PC-3 (cell line): Measurements from ENCODE around the gene NME7. TPM values are rescaled to one million over a fixed set of nuclear protein-coding genes. Genes with fewer than 3 reads are reported as not detected.

Experiments
- ATAC-seq: fragments of 200-7000 bp; cut with Tn5 transposase; 2 replicates; pipeline ENCODE4 v1.9.1; 2020; ENCODE audit warnings: mild to moderate bottlenecking, moderate library complexity
- BruUV-seq: library from RNA; stranded (reverse); fragments of 400-500 nt; replicated peaks from 2 replicates; lab custom pipeline; 2021; lab: Mats Ljungman, UMichigan
- CTCF ChIA-PET: fragments of 300-600 bp; sonication (Branson Sonifier 250); formaldehyde crosslinking; loops from one replicate; lab custom pipeline; 2022; ENCODE audit warnings: antibody characterized with exemption; lab: Charles Lee
- POLR2A ChIA-PET: fragments of 300-600 bp; sonication (Branson Sonifier 250); formaldehyde crosslinking; loops from one replicate; lab custom pipeline; 2022; ENCODE audit warnings: antibody characterized with exemption; ENCODE audit not compliant: unreplicated experiment; lab: Charles Lee
- DNase-seq: peaks from one replicate; pipeline ENCODE4 v3.0.0-alpha.2; 2015
- H2AFZ ChIP-seq: fragments of 300-600 bp; sonication (generic); 2 replicates; pipeline ENCODE4 v1.6.0; 2016; ENCODE audit warnings: antibody characterized with exemption, low read length
- H3F3A ChIP-seq: fragments of 300-600 bp; sonication (generic); one replicate; pipeline ENCODE4 v1.6.0; 2017; ENCODE audit warnings: antibody characterized with exemption, low read length, control low read depth, mild to moderate bottlenecking; ENCODE audit not compliant: unreplicated experiment
- H3K27ac ChIP-seq: fragments of 300-600 bp; sonication (generic); 2 replicates; pipeline ENCODE4 v1.5.1; 2016; ENCODE audit warnings: mild to moderate bottlenecking, low read length
- H3K27me3 ChIP-seq: fragments of 300-600 bp; sonication (generic); 2 replicates; pipeline ENCODE4 v1.6.1; 2016; ENCODE audit warnings: low read length, mixed read lengths
- H3K36me3 ChIP-seq: fragments of 300-600 bp; sonication (generic); 2 replicates; pipeline ENCODE4 v1.6.1; 2016; ENCODE audit warnings: low read depth, mixed run types, low read length, mixed read lengths
- H3K4me1 ChIP-seq: fragments of 300-600 bp; sonication (generic); 2 replicates; pipeline ENCODE4 v1.5.1; 2016; ENCODE audit warnings: low read length; ENCODE audit not compliant: insufficient read depth
- H3K4me2 ChIP-seq: fragments of 300-600 bp; sonication (generic); 2 replicates; pipeline ENCODE4 v1.6.0; 2016; ENCODE audit warnings: low read length
- H3K4me3 ChIP-seq: fragments of 300-600 bp; sonication (generic); 2 replicates; pipeline ENCODE4 v1.5.1; 2016; ENCODE audit warnings: mild to moderate bottlenecking, low read length, mixed read lengths
- H3K79me2 ChIP-seq: fragments of 300-600 bp; sonication (generic); 2 replicates; pipeline ENCODE4 v1.6.1; 2017; ENCODE audit warnings: low read length, mixed read lengths
- H3K9ac ChIP-seq: fragments of 300-600 bp; sonication (generic); 2 replicates; pipeline ENCODE4 v1.6.0; 2016; ENCODE audit warnings: mild to moderate bottlenecking, low read length
- H3K9me2 ChIP-seq: fragments of 300-600 bp; sonication (generic); replicated peaks from 2 replicates; pipeline ENCODE4 v1.6.1; 2016; ENCODE audit warnings: mixed run types, low read length, mixed read lengths
- H3K9me3 ChIP-seq: fragments of 300-600 bp; sonication (generic); 2 replicates; pipeline ENCODE4 v1.6.1; 2016; ENCODE audit warnings: low read length, mixed read lengths
- H4K20me1 ChIP-seq: fragments of 300-600 bp; sonication (generic); 2 replicates; pipeline ENCODE4 v1.6.1; 2016; ENCODE audit warnings: low read length, mixed read lengths
- CTCF ChIP-seq: fragments of 300-600 bp; sonication (generic); conservative IDR thresholded peaks from 2 replicates; pipeline ENCODE4 v1.5.1; 2017; ENCODE audit warnings: antibody characterized with exemption, low read depth, mild to moderate bottlenecking, low read length
- EZH2 ChIP-seq: fragments of 300-600 bp; sonication (generic); IDR thresholded peaks from one replicate; pipeline ENCODE4 v1.6.1; 2017; ENCODE audit warnings: antibody characterized with exemption, mild to moderate bottlenecking, low read length; ENCODE audit not compliant: unreplicated experiment
- EZH2phosphoT487 ChIP-seq: fragments of 300-600 bp; sonication (generic); IDR thresholded peaks from 2 replicates; pipeline ENCODE4 v1.6.1; 2018; ENCODE audit warnings: mild to moderate bottlenecking, antibody characterized with exemption, low read length, borderline replicate concordance
- intact Hi-C: fragments of 100-400 bp; cut with micrococcal nuclease; formaldehyde crosslinking; loops from 2 replicates; pipeline ENCODE4 v1.9.0; 2023
- total RNA-seq: library from RNA; depleted of rRNA; stranded (reverse); fragments of >200 nt; gene quantifications from 2 replicates; pipeline ENCODE4 v1.2.3, GENCODE V29; 2014

The NME7 gene
- total RNA-seq, 1 experiment from 2014 or later, result 18.9 TPM

DNA sequence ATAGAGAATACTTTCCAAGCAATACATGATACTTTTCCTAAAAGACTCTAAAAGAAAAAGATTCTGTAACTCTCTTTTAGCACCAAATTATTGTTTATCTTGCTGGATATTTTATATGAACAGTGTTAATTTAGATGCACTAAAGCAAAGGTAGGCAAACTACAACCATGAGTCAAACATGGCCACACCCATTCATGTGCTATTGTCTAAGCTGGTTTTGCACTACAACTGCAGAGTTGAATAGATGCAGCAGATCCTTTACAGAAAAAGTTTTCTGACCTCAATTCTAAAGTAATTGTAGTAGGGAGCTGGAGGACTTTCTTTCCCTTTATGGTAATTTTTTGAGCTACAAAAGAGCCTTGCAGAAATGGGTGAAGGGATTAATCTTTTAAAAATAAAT lies 19.8 kb upstream of the NME7 start:
- Histone ChIP-seq H3K27ac (no peak overlapping the region), H2AFZ (no peak overlapping the region), H3K4me3 (no peak overlapping the region), H3K36me3 (peaks cover 61% of the 10 kb centered on the region), H3K9ac (no peak overlapping the region), H3K4me1 (0 out of 2 replicates have a peak, but pooled peaks cover 8% of the 10 kb centered on the region), H4K20me1 (no peaks in the 10 kb centered on the region), H3K27me3 (no peaks in the 10 kb centered on the region), H3K9me2 (no peaks in the 10 kb centered on the region), H3K79me2 (no peaks in the 10 kb centered on the region), H3K4me2 (no peak overlapping the region), H3F3A (no peaks in the 10 kb centered on the region), H3K9me3 (no peaks in the 10 kb centered on the region)
- intact Hi-C loops, result loop anchor here (10.0 kb wide), 1 partner anchor 327 kb away; the partner anchor contains the start of gene SELL
- ATAC-seq, result peak; percentile 91
- ChIA-PET CTCF (no interaction called here), POLR2A (no interaction called here)
- DNase-seq, result peak; percentile 38
- no TSS peak for BruUV-seq
- TF ChIP-seq EZH2 (no peak), EZH2phosphoT487 (no peak), CTCF (no peak)

DNA sequence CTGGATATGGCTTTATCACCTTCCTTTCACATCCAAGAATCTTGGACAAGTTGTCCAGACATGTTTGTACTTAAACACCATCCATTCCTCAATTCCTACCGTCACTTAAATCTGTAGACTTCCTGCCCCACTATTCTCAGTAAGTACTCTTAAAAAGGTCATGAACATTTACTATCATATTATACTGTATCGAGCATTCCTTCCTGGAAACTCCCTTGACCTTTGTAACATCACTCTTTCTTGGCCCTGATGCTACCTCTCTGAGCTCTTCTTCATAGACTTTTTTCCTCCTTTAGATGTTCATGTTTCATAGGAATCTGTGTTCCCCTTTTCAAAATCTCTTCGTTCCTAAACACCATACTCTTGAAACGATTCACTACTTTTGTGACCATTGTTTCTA lies 15.9 kb upstream of the NME7 start:
- H3K4me1 ChIP-seq, result 0 out of 2 replicates have a peak, but pooled peaks cover 8% of the 10 kb centered on the region
- H3K4me2 ChIP-seq, result no peak overlapping the region
- ATAC-seq (no peak), DNase-seq (no peak)
- no peak overlapping the region for H3K27ac ChIP-seq
- H3K9ac ChIP-seq, result no peak overlapping the region
- H2AFZ ChIP-seq, result no peak overlapping the region
- no peaks in the 10 kb centered on the region for H3F3A ChIP-seq
- TF ChIP-seq EZH2 (no peak), CTCF (no peak), EZH2phosphoT487 (no peak)
- ChIA-PET CTCF (no interaction called here), POLR2A (no interaction called here)
- no peaks in the 10 kb centered on the region for H3K9me3 ChIP-seq
- no TSS peak for BruUV-seq
- no peak overlapping the region for H3K4me3 ChIP-seq
- no peaks in the 10 kb centered on the region for H3K27me3 ChIP-seq
- H3K79me2 ChIP-seq, result no peaks in the 10 kb centered on the region
- peaks cover 56% of the 10 kb centered on the region for H3K36me3 ChIP-seq
- intact Hi-C loops, result loop anchor here (10.0 kb wide), 1 partner anchor 331 kb away; the partner anchor contains the start of gene SELL
- no peaks in the 10 kb centered on the region for H3K9me2 ChIP-seq
- H4K20me1 ChIP-seq, result no peaks in the 10 kb centered on the region

DNA sequence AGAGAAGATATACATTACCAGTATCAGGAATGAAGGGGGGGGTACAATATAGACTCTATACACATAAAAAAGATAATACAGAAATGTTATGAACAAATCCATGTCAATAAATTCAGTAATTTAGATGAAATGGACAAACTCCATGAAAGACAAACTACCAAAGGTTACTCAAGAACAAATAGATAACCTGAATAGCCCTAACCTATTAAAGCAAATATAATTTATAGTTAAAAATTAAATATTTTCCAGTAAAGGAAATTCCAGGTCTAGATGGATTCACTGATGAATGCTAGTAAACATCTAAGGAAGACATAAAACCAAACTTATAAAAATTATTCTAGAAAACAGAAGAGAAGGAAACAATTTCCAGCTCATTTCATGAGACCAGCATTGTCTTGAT lies 13.6 kb upstream of the NME7 start:
- ATAC-seq (no peak), DNase-seq (no peak)
- no peaks in the 10 kb centered on the region for H4K20me1 ChIP-seq
- H3K9me3 ChIP-seq, result no peaks in the 10 kb centered on the region
- H3K27ac ChIP-seq, result no peak overlapping the region
- intact Hi-C loops, result loop anchor here (10.0 kb wide), 1 partner anchor 334 kb away; the partner anchor contains the start of gene SELL
- H3K9ac ChIP-seq, result no peak overlapping the region
- H3K9me2 ChIP-seq, result no peaks in the 10 kb centered on the region
- H3K36me3 ChIP-seq, result peaks cover 63% of the 10 kb centered on the region
- H3K4me2 ChIP-seq, result no peak overlapping the region
- CTCF ChIA-PET, result no interaction called here
- TF ChIP-seq EZH2phosphoT487 (no peak), EZH2 (no peak), CTCF (no peak)
- no TSS peak for BruUV-seq
- POLR2A ChIA-PET, result no interaction called here
- no peak overlapping the region for H3K4me3 ChIP-seq
- no peaks in the 10 kb centered on the region for H3F3A ChIP-seq
- H3K4me1 ChIP-seq, result no peaks in the 10 kb centered on the region
- H2AFZ ChIP-seq, result no peak overlapping the region
- H3K27me3 ChIP-seq, result no peaks in the 10 kb centered on the region
- no peaks in the 10 kb centered on the region for H3K79me2 ChIP-seq
